ENCODE results near the gene GALNTL6.

GRCh38 chr4:171979461-171979860, 166.3 kb downstream of the GALNTL6 start:
- TF ChIP-seq USF2 (IDR thresholded peaks at IDR 0.05; ENCODE audit: low read depth, low read length): no peak
- TF ChIP-seq CTCF (conservative IDR thresholded peaks at IDR 0.05; ENCODE audit: low read depth, low read length): no peak
- no peak for TF ChIP-seq CEBPB (IDR thresholded peaks at IDR 0.05; ENCODE audit: low read depth, low read length)
